Midbrain (tissue), 1 donor: ENCODE results near the gene C1QBP.

ENCODE experiments used
- DNase-seq: peaks from one replicate; lab custom pipeline; 2025; lab: John Stamatoyannopoulos, UW

Gene C1QBP

GRCh38 chr17:5438716-5439445 lies at the start of gene C1QBP:
Gene C1QBP (minus strand): TSS chr17:5439155. CDS start chr17:5439073, 82 bp downstream.
- peak; percentile 96 for DNase-seq

GRCh38 chr17:5488752-5489151 lies 49.8 kb upstream of the C1QBP start:
- DNase-seq, result no peak

GRCh38 chr17:5486206-5487124 lies 47.5 kb upstream of the C1QBP start, which contains the start of gene MIS12:
Gene MIS12 (plus strand): TSS chr17:5486566. CDS start chr17:5488863, 2,297 bp downstream.
- peak; percentile 99 for DNase-seq

- DNase-seq, result no peak
Measured at GRCh38 chr17:5485270-5486205, 46.6 kb upstream of the C1QBP start, which contains the start of gene DERL2. Gene DERL2 (minus strand): TSS chr17:5486178. CDS start chr17:5486161, 17 bp downstream.

GRCh38 chr17:5481451-5481850 lies 42.5 kb upstream of the C1QBP start:
- DNase-seq, result no peak

GRCh38 chr17:5480962-5481361 lies 42.0 kb upstream of the C1QBP start:
- DNase-seq, result no peak

- no peak for DNase-seq
Measured at GRCh38 chr17:5478992-5479391, 40.0 kb upstream of the C1QBP start.

GRCh38 chr17:5473906-5474305 lies 35.0 kb upstream of the C1QBP start:
- DNase-seq, result no peak

- no peak for DNase-seq
Measured at GRCh38 chr17:5472511-5472910, 33.6 kb upstream of the C1QBP start.

- no peak for DNase-seq
Measured at GRCh38 chr17:5468075-5468473, 29.1 kb upstream of the C1QBP start.

GRCh38 chr17:5467416-5467815 lies 28.5 kb upstream of the C1QBP start:
- no peak for DNase-seq

- DNase-seq, result no peak
Measured at GRCh38 chr17:5466295-5466694, 27.3 kb upstream of the C1QBP start.

GRCh38 chr17:5464717-5465507 lies 26.0 kb upstream of the C1QBP start:
- no peak for DNase-seq

GRCh38 chr17:5446786-5447185 lies 7.8 kb upstream of the C1QBP start:
- peak; percentile 91 for DNase-seq

GRCh38 chr17:5444209-5444608 lies 5.3 kb upstream of the C1QBP start:
- DNase-seq, result no peak

- DNase-seq, result no peak
Measured at GRCh38 chr17:5443728-5444127, 4.8 kb upstream of the C1QBP start.

GRCh38 chr17:5439446-5439764 lies 450 bp upstream of the C1QBP start:
- DNase-seq, result no peak

GRCh38 chr17:5437721-5438317 lies 1.1 kb downstream of the C1QBP start:
- DNase-seq, result no peak

- peak; percentile 46 for DNase-seq
Measured at GRCh38 chr17:5435781-5436315, 3.1 kb downstream of the C1QBP start.

GRCh38 chr17:5434984-5435383 lies 4.0 kb downstream of the C1QBP start:
- no peak for DNase-seq
